LNCAP (cell line): ENCODE measurements around the gene ELL.

ENCODE experiments used
- CTCF ChIP-seq: fragments of 450-650 bp; IDR thresholded peaks from 2 replicates; pipeline ENCODE4 v1.5.1; 2017; ENCODE audit warnings: mild to moderate bottlenecking

Gene ELL

GRCh38 chr19:18526316-18526715 lies 4.4 kb upstream of the ELL start:
- no peak for TF ChIP-seq CTCF

DNA sequence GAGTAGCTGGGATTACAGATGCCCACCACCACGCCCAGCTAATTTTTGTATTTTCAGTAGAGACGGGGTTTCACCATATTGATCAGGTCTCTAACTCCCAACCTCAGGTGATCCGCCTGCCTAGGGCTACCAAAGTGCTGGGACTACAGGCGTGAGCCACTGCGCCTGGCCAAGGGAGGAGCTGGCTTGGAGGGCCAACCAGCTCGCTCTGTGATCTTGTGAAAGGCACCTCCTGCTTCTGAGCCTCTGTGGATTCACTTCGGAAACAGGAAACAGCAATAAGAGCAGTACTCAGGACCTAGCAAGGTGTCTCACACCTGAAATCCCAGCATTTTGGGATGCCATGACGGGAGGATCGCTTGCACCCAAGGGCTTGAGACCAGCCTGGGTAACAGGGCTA lies 2.0 kb upstream of the ELL start:
- no peak for TF ChIP-seq CTCF

- TF ChIP-seq CTCF, result no peak
Measured at GRCh38 chr19:18522124-18522861, 423 bp upstream of the ELL start.

DNA sequence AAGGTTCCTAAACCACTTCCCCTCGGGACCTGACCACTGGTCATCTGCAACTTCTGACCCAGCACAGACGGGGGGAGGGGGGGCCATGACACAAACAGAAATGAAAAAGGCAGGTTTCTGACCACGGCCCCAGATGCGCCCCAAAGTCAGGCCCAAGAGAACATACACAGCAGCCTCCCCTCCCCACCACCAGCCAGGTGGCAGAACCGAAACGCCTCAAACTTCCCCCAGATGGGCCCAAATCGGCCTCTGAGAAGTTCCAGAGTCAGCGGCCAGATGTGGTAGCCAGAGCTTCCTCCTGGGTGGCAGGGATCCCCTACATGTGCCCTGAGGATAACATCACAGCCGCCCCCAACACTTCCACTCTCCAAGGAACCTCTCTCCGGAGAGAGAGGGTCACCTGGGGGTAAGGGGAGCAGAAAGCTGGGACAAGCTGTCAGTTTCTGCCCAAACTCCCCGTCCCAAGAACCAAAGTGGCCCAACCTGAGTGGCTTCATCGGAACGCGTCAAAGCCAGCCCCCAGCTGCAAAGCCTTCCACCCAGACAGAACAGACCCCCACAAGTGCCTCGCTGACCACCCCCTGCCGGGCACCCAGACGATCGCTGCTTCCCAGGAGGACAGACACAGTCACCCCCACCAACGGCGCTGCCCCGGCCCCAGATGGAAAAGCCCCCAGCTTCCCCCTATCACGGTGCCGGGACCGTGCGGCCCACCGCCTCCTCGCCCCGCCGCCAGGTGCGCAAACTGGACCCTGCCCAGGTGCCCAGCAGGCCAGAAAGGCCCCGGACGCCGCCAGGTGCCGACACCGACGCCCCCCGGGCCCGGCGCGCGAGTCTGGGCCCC lies 800 bp downstream of the ELL start:
- no peak for TF ChIP-seq CTCF

GRCh38 chr19:18519962-18520847 lies 1.7 kb downstream of the ELL start:
- TF ChIP-seq CTCF, result peak; percentile 85

- TF ChIP-seq CTCF, result no peak
Measured at GRCh38 chr19:18518639-18519038, 3.2 kb downstream of the ELL start.

GRCh38 chr19:18517606-18518005 lies 4.3 kb downstream of the ELL start:
- TF ChIP-seq CTCF, result no peak
